Measurements from ENCODE around the gene GEMIN7. TPM values are rescaled to one million over a fixed set of nuclear protein-coding genes. Genes with fewer than 3 reads are reported as not detected.

The GEMIN7 gene
- total and polyA plus RNA-seq, 2 of the 4 experiments (the other 2 are of a cell fraction), result 27.2 to 53.0 TPM

DNA sequence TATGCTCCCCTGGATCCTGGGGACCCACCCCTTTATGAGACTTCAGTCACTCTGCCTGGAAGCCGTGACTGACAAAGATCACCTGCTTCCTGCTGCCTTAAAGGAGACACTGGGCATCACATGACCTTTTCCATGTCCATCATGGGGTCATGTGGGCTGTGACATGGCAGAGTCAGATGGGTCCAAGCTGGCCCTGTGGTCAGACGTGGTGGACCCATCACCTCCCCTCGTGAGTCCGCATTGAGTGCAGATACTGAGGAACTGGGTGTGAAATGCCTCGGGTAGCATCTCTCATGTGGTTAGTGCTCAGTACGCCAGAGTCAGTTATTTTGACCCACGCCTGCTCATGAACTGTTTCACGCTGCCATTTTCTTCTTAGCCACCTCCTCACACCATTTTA lies 54.6 kb downstream of the GEMIN7 start:
- in situ Hi-C loops (cut with MboI; ENCODE audit: low sequenced_read_pairs), result no loop called here
- Histone ChIP-seq H4K5ac (ENCODE audit: low read depth, low read length) (no peak overlapping the region), H3K56ac (ENCODE audit: extremely low read depth, insufficient read depth, low read length) (no peak overlapping the region), H3K27ac (ENCODE audit: insufficient read depth, low read length) (no peak overlapping the region), H3K4me1 (ENCODE audit: control insufficient read depth, insufficient read depth, low read length) (peaks cover 2% of the 10 kb centered on the region; the same call in 1 of the 2 replicates), H3K4me3 (ENCODE audit: insufficient read depth, low read depth, low read length) (no peak overlapping the region), H3K14ac (replicated peaks; ENCODE audit: low read depth, low read length) (no peak overlapping the region), H2AK9ac (replicated peaks; ENCODE audit: low read depth, low read length, poor library complexity) (peak overlapping the region; percentile 52), H3K36me3 (ENCODE audit: control insufficient read depth, insufficient read depth, low read length) (0 out of 2 replicates have a peak, but pooled peaks cover 6% of the 10 kb centered on the region), H2BK120ac (ENCODE audit: low read depth, low read length) (no peak overlapping the region), H4K20me1 (ENCODE audit: insufficient read depth, low read length) (peaks cover 69% of the 10 kb centered on the region), H2BK20ac (ENCODE audit: low read depth, low read length) (no peak overlapping the region), H2BK5ac (ENCODE audit: low read depth, low read length, poor library complexity, severe bottlenecking) (no peak overlapping the region), H3K9ac (ENCODE audit: low read depth, low read length) (no peak overlapping the region), H3K9me1 (ENCODE audit: insufficient read depth, low read length) (peaks cover 19% of the 10 kb centered on the region), H2AK5ac (ENCODE audit: low read depth, low read length) (no peak overlapping the region), H2AFZ (replicated peaks; ENCODE audit: low read length, poor library complexity) (no peak overlapping the region), H3K79me1 (ENCODE audit: low read depth in 1 of 2, low read length in 2 of 2) (peaks cover 39 to 90% of the 10 kb centered on the region in 2 experiments), H3K27me3 (ENCODE audit: control insufficient read depth, insufficient read depth, low read length) (no peaks in the 10 kb centered on the region), H2BK15ac (ENCODE audit: low read depth, low read length) (no peak overlapping the region), H3K18ac (ENCODE audit: low read depth, low read length) (no peak overlapping the region), H3K9me3 (ENCODE audit: control insufficient read depth, insufficient read depth, low read length) (no peaks in the 10 kb centered on the region), H3K4me2 (ENCODE audit: low read depth, low read length) (no peak overlapping the region), H4K8ac (ENCODE audit: low read depth in 2 of 2, low read length in 2 of 2) (no peak overlapping the region), H3K4ac (ENCODE audit: low read depth, low read length) (no peak overlapping the region), H4K91ac (ENCODE audit: insufficient read depth, low read depth, low read length) (no peak overlapping the region), H3K23ac (ENCODE audit: low read depth, low read length) (no peak overlapping the region)
- no peak for DNase-seq
- intact Hi-C loops (cut with micrococcal nuclease), result no loop called here
- BruUV-seq (replicated peaks), result no TSS peak
- dilution Hi-C loops (cut with HindIII; ENCODE audit: low sequenced_read_pairs, unreplicated experiment), result no loop called here
- no peak for ATAC-seq (ENCODE audit: low read depth)
- WGBS, 2 experiments (ENCODE audit: extremely low coverage in 2 of 2, insufficient read length in 1 of 2), result 71% methylated on average over 5 of the region's 8 CpGs; no CpG with 5 or more reads in 1 of the 2 experiments
- CTCF ChIA-PET, result no interaction called here
- no peak for TF ChIP-seq RCOR1 (IDR thresholded peaks at IDR 0.05; ENCODE audit: insufficient replicate concordance, low read length)
- POLR2A ChIA-PET (ENCODE audit: unreplicated experiment), result interaction anchor here (0.7 kb wide), 1 partner anchor 49 kb away, joined by 3 read pairs; no protein-coding TSS in a partner anchor
